ENCODE data around the gene ANO8.

- TF ChIP-seq, protein P1, sequence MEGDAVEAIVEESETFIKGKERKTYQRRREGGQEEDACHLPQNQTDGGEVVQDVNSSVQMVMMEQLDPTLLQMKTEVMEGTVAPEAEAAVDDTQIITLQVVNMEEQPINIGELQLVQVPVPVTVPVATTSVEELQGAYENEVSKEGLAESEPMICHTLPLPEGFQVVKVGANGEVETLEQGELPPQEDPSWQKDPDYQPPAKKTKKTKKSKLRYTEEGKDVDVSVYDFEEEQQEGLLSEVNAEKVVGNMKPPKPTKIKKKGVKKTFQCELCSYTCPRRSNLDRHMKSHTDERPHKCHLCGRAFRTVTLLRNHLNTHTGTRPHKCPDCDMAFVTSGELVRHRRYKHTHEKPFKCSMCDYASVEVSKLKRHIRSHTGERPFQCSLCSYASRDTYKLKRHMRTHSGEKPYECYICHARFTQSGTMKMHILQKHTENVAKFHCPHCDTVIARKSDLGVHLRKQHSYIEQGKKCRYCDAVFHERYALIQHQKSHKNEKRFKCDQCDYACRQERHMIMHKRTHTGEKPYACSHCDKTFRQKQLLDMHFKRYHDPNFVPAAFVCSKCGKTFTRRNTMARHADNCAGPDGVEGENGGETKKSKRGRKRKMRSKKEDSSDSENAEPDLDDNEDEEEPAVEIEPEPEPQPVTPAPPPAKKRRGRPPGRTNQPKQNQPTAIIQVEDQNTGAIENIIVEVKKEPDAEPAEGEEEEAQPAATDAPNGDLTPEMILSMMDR (IDR thresholded peaks at IDR 0.05), result no peak
- TF ChIP-seq POLR2AphosphoS5 (IDR thresholded peaks at IDR 0.05) (no peak), EP300 (IDR thresholded peaks at IDR 0.05; ENCODE audit: low read depth) (no peak)
Observed at GRCh38 chr19:17357724-17358123, 23.1 kb upstream of the ANO8 start.

Measured in transverse colon (tissue), 4 donors.